Coronary artery (tissue), 2 donors: ENCODE results near the gene ZNF14.
"Not testable (repeated sequence)": the region's sequence is repeated elsewhere in the genome, so short reads cannot be mapped to it uniquely, and the experiment has no call there.

Source experiments
- DNase-seq: peaks from one replicate; pipeline ENCODE4 v3.0.0-alpha.2; 2017; ENCODE audit warnings: low spot score
- H3K27ac ChIP-seq, 2 donors: fragments of 200-600 bp; sonication (generic); one replicate each; pipeline ENCODE4 v1.5.1; 2016 to 2019
- H3K4me3 ChIP-seq: fragments of 200-600 bp; sonication (generic); 2 replicates; pipeline ENCODE4 v1.5.1; 2016; ENCODE audit warnings: mild to moderate bottlenecking, moderate library complexity
- CTCF ChIP-seq: fragments of 200-600 bp; sonication (generic); IDR thresholded peaks from one replicate; pipeline ENCODE4 v1.5.1; 2019; ENCODE audit warnings: antibody characterized with exemption

The ZNF14 gene

GRCh38 chr19:19732579-19733501 is at the start of gene ZNF14:
ZNF14 (minus strand) TSS chr19:19733112; CDS start chr19:19732958, 154 bp downstream.
- TF ChIP-seq CTCF = no peak
- Histone ChIP-seq H3K4me3 (peak within 1 kb of the TSS; percentile 89), H3K27ac (peak within 1 kb of the TSS; percentile 66 to 84)
- DNase-seq = peak; percentile 92

- not testable (repeated sequence) for DNase-seq, H3K4me3 ChIP-seq, H3K27ac ChIP-seq
Measured at GRCh38 chr19:19781791-19782190, 48.9 kb upstream of the ZNF14 start.

GRCh38 chr19:19778666-19779065 is 45.8 kb upstream of the ZNF14 start:
- H3K27ac ChIP-seq = no peak overlapping the region
- TF ChIP-seq CTCF = no peak
- H3K4me3 ChIP-seq = no peak overlapping the region
- DNase-seq = no peak

- Histone ChIP-seq H3K4me3 (peak overlapping the region; percentile 94), H3K27ac (no peak overlapping the region)
- DNase-seq = no peak
- TF ChIP-seq CTCF = no peak
Measured at GRCh38 chr19:19777692-19778091, 44.8 kb upstream of the ZNF14 start.

GRCh38 chr19:19776206-19777008 is 43.5 kb upstream of the ZNF14 start:
- no peak for TF ChIP-seq CTCF
- DNase-seq = peak; percentile 99
- H3K4me3 ChIP-seq = peak overlapping the region; percentile 94
- H3K27ac ChIP-seq = peak overlapping the region; percentile 57 to 87

- Histone ChIP-seq H3K4me3 (peak overlapping the region; percentile 94), H3K27ac (peak overlapping the region; percentile 57 to 87)
- no peak for TF ChIP-seq CTCF
- no peak for DNase-seq
Measured at GRCh38 chr19:19775891-19776205, 42.9 kb upstream of the ZNF14 start.

- no peak for DNase-seq
- Histone ChIP-seq H3K4me3 (no peak overlapping the region), H3K27ac (no peak overlapping the region)
- TF ChIP-seq CTCF = no peak
Measured at GRCh38 chr19:19774354-19775033, 41.6 kb upstream of the ZNF14 start.

GRCh38 chr19:19771963-19772362 is 39.1 kb upstream of the ZNF14 start:
- H3K4me3 ChIP-seq, H3K27ac ChIP-seq, DNase-seq: not testable (repeated sequence)

GRCh38 chr19:19769971-19770370 is 37.1 kb upstream of the ZNF14 start:
- DNase-seq, H3K4me3 ChIP-seq, H3K27ac ChIP-seq: not testable (repeated sequence)
